OCI-LY1 (cell line): ENCODE data around the gene SERF2.

Experiments
- H2AFZ ChIP-seq: fragments of 200-600 bp; sonication (generic), shearing (Covaris generic); 2 replicates; pipeline ENCODE4 v1.6.0; 2014; ENCODE audit warnings: antibody characterized with exemption, mild to moderate bottlenecking, low read length
- H3F3A ChIP-seq: fragments of 200-600 bp; sonication (generic), shearing (Covaris generic); 2 replicates; pipeline ENCODE4 v1.6.0; 2014; ENCODE audit warnings: mild to moderate bottlenecking, antibody characterized with exemption, low read length, moderate library complexity; ENCODE audit not compliant: insufficient read depth
- H3K27ac ChIP-seq: fragments of 200-600 bp; sonication (generic); 2 replicates; pipeline ENCODE4 v1.5.1; 2014; ENCODE audit warnings: low read length, mixed run types, mild to moderate bottlenecking, low read depth; ENCODE audit not compliant: poor library complexity, severe bottlenecking
- H3K27me3 ChIP-seq: fragments of 200-600 bp; sonication (generic); 2 replicates; pipeline ENCODE4 v1.6.0; 2014; ENCODE audit warnings: antibody characterized with exemption, mild to moderate bottlenecking, low read length, moderate library complexity; ENCODE audit not compliant: insufficient read depth
- H3K36me3 ChIP-seq: fragments of 200-600 bp; sonication (generic); 2 replicates; pipeline ENCODE4 v1.6.1; 2014; ENCODE audit warnings: mild to moderate bottlenecking, antibody characterized with exemption, low read length, moderate library complexity, mixed read lengths; ENCODE audit not compliant: insufficient read depth
- H3K4me1 ChIP-seq: fragments of 200-600 bp; sonication (generic); 2 replicates; pipeline ENCODE4 v1.5.1; 2014; ENCODE audit warnings: mild to moderate bottlenecking, low read length, moderate library complexity; ENCODE audit not compliant: insufficient read depth, severe bottlenecking
- H3K4me2 ChIP-seq: fragments of 200-600 bp; sonication (generic), shearing (Covaris generic); 2 replicates; pipeline ENCODE4 v1.6.1; 2014; ENCODE audit warnings: low read length
- H3K4me3 ChIP-seq: fragments of 200-600 bp; sonication (generic); 2 replicates; pipeline ENCODE4 v1.5.1; 2014; ENCODE audit warnings: low read length, low read depth, mild to moderate bottlenecking, mixed read lengths; ENCODE audit not compliant: poor library complexity, severe bottlenecking
- H3K79me2 ChIP-seq: fragments of 200-600 bp; shearing (Covaris generic); 2 replicates; pipeline ENCODE4 v1.6.1; 2016; ENCODE audit warnings: mixed run types, low read length, mixed read lengths; ENCODE audit not compliant: insufficient read depth
- H3K9ac ChIP-seq: fragments of 200-600 bp; sonication (generic), shearing (Covaris generic); 2 replicates; pipeline ENCODE4 v1.6.1; 2014; ENCODE audit warnings: mild to moderate bottlenecking, low read length, mixed read lengths
- H3K9me2 ChIP-seq: fragments of 200-600 bp; sonication (generic), shearing (Covaris generic); 2 replicates; pipeline ENCODE4 v1.6.1; 2014; ENCODE audit warnings: low read depth, mild to moderate bottlenecking, low read length, mixed read lengths
- H3K9me3 ChIP-seq: fragments of 200-600 bp; shearing (Covaris generic); 2 replicates; pipeline ENCODE4 v1.6.1; 2014; ENCODE audit warnings: low read length, mixed read lengths
- H4K20me1 ChIP-seq: fragments of 200-600 bp; sonication (generic), shearing (Covaris generic); 2 replicates; pipeline ENCODE4 v1.6.0; 2016; ENCODE audit warnings: mild to moderate bottlenecking, low read length; ENCODE audit not compliant: insufficient read depth
- EZH2 ChIP-seq: fragments of 200-600 bp; sonication (generic), shearing (Covaris generic); IDR thresholded peaks from 2 replicates; pipeline ENCODE4 v1.8.0; 2017; ENCODE audit warnings: borderline replicate concordance, mixed run types, mild to moderate bottlenecking, antibody characterized with exemption, low read length, moderate library complexity, mixed read lengths
- TF ChIP-seq, protein P1 (sequence below): fragments of 200-600 bp; sonication (generic), shearing (Covaris generic); IDR thresholded peaks from 2 replicates; pipeline ENCODE4 v1.5.1; 2017; ENCODE audit warnings: mild to moderate bottlenecking, antibody characterized with exemption, low read length, moderate library complexity, mixed read lengths

Gene SERF2

DNA sequence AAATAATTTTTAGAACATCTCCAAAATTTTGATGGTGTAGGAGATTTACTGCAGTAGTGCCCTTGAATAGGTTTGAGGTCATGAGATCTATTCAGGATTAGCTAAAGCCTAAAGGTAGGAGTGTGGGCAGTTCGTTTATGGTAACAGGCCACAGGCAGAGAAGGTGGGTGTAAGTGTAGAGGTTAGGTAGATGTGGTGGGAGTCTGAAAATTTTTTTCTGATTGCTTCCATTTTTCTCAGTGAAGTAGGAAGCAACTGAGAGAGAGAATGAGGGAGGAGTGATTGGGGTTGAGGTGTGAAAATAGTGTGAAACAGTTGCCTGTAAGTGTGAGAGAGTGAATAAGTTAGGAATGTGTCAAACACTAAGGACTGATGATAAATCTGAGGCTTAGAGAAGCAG is 13.1 kb upstream of the SERF2 start:
- Histone ChIP-seq H3K4me1 (peaks cover 45% of the 10 kb centered on the region), H4K20me1 (no peaks in the 10 kb centered on the region), H3K79me2 (peaks cover 10% of the 10 kb centered on the region), H3K9me2 (no peaks in the 10 kb centered on the region), H3K27me3 (no peaks in the 10 kb centered on the region), H3K4me2 (no peak overlapping the region), H3K27ac (peak overlapping the region; percentile 64), H3K4me3 (no peak overlapping the region), H3K9me3 (no peaks in the 10 kb centered on the region), H3K9ac (no peak overlapping the region), H2AFZ (no peak overlapping the region), H3K36me3 (peaks cover 26% of the 10 kb centered on the region), H3F3A (peaks cover 15% of the 10 kb centered on the region)
- TF ChIP-seq, protein P1, sequence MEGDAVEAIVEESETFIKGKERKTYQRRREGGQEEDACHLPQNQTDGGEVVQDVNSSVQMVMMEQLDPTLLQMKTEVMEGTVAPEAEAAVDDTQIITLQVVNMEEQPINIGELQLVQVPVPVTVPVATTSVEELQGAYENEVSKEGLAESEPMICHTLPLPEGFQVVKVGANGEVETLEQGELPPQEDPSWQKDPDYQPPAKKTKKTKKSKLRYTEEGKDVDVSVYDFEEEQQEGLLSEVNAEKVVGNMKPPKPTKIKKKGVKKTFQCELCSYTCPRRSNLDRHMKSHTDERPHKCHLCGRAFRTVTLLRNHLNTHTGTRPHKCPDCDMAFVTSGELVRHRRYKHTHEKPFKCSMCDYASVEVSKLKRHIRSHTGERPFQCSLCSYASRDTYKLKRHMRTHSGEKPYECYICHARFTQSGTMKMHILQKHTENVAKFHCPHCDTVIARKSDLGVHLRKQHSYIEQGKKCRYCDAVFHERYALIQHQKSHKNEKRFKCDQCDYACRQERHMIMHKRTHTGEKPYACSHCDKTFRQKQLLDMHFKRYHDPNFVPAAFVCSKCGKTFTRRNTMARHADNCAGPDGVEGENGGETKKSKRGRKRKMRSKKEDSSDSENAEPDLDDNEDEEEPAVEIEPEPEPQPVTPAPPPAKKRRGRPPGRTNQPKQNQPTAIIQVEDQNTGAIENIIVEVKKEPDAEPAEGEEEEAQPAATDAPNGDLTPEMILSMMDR = no peak
- no peak for TF ChIP-seq EZH2

DNA sequence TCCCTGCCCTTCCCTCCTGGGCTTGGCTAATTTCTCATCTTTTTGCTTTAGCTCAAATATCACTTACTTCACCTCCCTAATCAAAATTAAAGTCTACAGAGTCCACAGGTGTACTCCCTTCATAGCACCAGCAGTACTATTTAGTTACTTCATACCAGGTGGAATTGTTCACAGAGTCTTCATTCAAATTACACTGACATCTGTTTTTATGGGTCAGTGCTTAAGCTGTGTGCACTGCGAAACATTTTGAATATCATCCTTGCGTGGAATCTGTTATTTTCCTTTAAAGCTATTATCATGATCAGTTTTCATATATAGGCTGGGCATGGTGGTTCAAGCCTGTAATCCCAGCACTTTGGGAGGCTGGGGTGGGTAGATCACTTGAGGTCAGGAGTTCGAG is 2.7 kb upstream of the SERF2 start:
- peaks cover 39% of the 10 kb centered on the region for H3K36me3 ChIP-seq
- no peaks in the 10 kb centered on the region for H3K27me3 ChIP-seq
- peaks cover 4% of the 10 kb centered on the region; the same call in 1 of the 2 replicates for H3F3A ChIP-seq
- H3K4me2 ChIP-seq = peak overlapping the region; percentile 71
- H3K9me2 ChIP-seq = no peaks in the 10 kb centered on the region
- H3K9me3 ChIP-seq = no peaks in the 10 kb centered on the region
- TF ChIP-seq EZH2 = no peak
- TF ChIP-seq, protein P1 = no peak
- H3K9ac ChIP-seq = peak overlapping the region; percentile 61
- H2AFZ ChIP-seq = no peak overlapping the region
- H3K4me1 ChIP-seq = peaks cover 64% of the 10 kb centered on the region
- H3K79me2 ChIP-seq = peaks cover 12% of the 10 kb centered on the region; the same call in 1 of the 2 replicates
- peak overlapping the region; percentile 99 for H3K27ac ChIP-seq
- H3K4me3 ChIP-seq = peak overlapping the region; percentile 19
- H4K20me1 ChIP-seq = no peaks in the 10 kb centered on the region

DNA sequence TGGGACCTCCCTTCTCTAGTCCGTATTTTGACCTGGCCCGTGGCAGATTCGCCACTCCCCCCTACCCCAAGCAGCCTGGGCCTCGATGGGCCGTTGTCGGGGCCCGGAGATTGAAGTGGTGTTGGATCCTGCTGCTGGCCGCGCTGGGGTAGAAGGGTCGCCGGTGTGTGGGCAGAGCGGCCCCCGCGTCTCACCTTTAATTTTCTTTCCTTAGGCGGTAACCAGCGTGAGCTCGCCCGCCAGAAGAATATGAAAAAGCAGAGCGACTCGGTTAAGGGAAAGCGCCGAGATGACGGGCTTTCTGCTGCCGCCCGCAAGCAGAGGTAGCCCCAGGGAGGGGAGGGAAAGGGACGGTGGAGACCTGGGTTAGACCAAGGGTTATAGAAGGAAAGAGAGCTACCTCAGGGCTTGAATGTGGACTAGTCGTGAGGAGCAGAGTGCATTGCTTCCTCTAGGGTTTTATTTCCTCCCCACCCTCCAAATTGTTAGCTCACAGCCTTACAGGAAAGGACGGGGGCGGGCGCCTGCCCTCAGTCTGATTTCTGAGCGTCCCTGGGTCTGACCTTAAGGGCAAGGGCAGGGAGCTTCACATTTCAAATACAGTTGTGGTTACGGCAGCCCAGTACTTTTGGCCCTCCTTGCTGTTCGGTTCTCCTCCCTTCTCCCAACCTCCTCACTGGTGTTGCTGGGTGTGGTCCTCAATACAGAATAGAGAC is 799 bp downstream of the SERF2 start:
- Histone ChIP-seq H3K27ac (peak overlapping the region; percentile 98), H3K79me2 (peaks cover 12% of the 10 kb centered on the region; the same call in 1 of the 2 replicates), H3F3A (peaks cover 21% of the 10 kb centered on the region), H3K4me3 (peak overlapping the region; percentile 97), H4K20me1 (no peaks in the 10 kb centered on the region), H3K27me3 (no peaks in the 10 kb centered on the region), H3K4me1 (peaks cover 79% of the 10 kb centered on the region), H2AFZ (no peak overlapping the region), H3K9me2 (no peaks in the 10 kb centered on the region), H3K9ac (peak overlapping the region; percentile 99), H3K36me3 (peaks cover 47% of the 10 kb centered on the region), H3K9me3 (no peaks in the 10 kb centered on the region), H3K4me2 (peak overlapping the region; percentile 86)
- TF ChIP-seq, protein P1 = no peak
- no peak for TF ChIP-seq EZH2
